DMS53 treated with DMSO at 0.1 percent for 48 hours (cell line): ENCODE results near the gene NELL1.

Source experiments
- DNase-seq: peaks from one replicate; lab custom pipeline; 2025; ENCODE audit not compliant: unreplicated experiment; lab: John Stamatoyannopoulos, UW

The NELL1 gene

DNA sequence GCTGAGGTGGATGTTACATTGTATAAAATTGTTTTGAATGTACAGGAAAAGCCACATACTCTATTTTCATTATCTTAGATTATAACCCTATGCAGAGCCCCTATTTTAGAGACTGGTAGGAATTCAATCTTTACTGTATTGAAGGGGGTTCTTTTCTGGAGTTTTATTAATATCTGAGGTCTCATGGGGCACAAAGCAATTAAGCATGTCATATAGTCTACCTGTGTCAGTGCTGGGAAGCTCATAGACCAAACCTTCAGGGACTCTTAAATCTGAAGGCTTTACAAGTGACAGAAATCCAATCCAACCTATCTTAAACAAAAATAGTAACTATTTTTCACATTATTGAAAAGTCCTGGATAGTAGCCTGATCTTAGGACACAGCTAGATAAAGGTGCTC is 733.7 kb downstream of the NELL1 start:
- DNase-seq: no peak

DNA sequence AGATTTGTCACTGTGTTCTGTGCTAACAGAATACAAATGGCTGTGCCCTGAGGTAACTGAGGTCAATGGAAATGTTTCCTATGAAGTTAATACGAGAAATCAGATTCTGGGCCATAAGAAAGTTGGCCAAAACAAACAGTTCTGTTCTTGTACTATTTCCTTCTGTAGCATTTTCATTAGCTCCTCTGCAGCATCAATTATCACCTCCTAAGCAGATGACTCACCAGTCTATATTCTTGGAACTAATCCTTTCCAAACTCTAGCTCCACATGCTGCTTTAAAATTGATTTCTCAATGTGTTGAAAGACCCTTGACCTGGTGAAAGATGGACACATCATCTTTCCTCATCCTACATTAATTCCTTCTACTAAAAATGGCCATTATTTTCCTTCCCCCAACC is 736.0 kb downstream of the NELL1 start:
- no peak for DNase-seq

DNA sequence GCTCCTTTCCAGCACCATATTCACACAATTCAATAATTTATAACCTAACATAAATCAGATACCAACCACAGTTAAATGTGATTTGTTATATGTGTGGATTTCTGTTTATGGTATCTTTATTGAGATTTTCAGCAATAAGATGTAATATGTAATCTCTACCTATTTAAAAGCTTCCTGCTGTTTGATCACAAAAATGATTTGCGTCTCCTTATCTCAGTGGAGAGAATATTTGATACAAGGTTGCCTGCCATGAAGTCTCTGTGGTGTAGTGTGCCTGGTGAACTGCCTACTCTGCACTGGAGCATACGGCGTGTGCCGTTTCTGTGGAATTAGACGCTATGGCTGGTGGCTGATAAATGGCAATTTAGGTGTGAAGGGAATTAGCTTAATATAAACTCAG is 741.1 kb downstream of the NELL1 start:
- DNase-seq: no peak

DNA sequence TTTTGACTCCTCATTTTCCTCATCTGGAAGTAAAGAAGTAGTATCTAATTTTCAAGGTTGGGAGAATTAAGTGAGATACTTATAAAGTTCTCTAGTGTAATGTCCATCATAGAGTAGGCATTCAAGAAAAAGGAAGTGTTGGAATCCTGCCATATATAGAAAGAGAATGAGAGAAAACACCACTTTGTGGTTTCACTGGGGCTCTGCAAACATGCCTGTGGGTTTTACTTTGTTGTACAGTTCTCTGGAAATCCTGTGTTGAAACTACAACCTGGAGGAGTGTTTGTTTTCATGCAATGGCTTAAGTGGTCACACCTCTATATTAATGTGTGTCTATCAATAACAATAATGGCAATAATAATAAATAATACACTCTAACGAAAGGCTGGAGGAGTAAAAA is 741.7 kb downstream of the NELL1 start:
- peak; percentile 51 for DNase-seq

DNA sequence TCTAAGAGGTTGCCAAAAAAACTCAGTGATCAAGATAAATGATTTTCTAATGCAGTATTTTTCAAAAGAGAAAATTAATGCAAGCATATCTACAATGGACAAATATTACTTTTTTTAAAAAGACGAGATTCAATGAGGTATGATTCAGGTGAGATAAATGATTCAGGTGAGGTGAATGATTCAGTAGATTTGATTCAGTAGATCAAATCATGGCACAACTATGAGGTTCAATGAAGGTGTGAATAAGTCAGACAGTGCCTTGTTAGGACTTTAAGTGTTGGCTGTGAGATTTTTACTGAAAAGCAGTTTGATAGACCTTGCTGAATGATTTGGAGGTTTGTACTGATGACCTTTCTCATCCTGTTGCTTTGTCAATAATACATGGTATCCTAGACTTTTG is 742.2 kb downstream of the NELL1 start:
- no peak for DNase-seq

DNA sequence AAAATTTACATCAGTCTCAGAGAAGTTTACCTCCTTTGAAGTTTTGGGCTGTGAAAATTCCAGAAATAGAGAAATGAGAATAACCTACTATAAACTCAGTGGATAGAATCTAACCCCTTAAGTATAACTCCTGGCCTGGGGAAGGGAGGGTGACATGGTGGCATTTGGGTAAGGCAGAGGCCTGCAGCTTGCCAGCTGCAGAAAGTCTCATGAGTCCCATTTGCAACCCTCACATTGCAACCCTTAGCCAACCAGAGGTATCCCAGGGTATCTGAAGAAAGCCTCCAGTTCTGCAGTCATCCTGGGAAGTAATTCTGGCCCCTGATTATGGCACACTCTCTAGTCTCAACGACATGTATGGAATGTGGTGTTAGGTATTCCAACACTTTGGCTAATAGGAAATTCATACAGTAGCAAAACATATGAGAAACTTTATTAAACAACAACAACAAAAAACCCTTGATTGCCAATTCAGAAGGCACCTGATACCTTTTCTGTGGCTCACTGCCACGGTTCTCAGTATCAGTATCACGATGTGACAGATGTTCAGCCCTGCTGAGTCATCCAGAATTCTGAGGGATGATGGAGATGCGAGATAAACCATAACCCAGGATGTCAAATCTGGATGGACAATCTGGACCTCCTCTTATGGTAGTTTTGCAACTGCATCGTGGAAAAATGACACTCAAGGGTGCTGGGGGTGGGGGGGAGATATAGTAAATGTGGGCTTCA is 743.4 kb downstream of the NELL1 start:
- DNase-seq: peak; percentile 23

DNA sequence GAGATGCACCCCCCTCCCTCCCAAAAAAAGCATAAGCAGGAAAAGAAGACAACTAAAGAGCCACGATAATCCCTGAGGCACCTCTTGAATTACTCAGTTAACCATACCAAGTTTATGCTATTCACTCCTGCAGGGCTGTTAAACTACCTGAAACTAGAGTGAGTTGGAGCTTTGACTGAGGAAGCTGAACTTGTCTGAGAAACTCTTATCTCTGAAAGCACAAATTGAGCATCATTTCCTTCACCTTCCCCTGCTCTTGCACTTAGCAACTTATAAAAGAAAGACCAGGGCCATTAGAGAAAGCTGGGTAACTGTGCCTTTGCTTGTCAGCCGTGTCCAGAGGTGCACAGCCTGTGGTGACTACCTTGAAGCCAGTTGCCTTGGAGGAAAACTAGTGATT is 745.6 kb downstream of the NELL1 start:
- DNase-seq: no peak

DNA sequence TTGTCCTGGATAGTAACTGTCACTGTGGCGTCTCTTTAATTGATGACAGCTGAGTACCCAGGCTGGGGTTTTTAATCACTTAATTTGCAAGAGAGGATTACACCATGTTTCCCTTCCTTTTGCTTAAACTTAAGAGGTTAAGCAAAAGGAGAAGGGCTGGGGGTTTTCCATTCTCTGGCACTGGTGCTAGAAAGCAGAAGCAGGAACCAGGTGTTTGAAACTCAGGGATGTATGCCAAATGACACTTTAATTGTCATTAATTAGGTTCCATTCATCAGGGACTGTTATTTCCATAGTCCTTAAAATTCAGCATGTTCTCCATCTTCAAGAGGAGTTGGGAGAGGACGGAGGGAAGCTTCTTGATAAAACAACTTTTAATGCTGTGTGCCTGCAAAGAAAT is 746.2 kb downstream of the NELL1 start:
- no peak for DNase-seq

DNA sequence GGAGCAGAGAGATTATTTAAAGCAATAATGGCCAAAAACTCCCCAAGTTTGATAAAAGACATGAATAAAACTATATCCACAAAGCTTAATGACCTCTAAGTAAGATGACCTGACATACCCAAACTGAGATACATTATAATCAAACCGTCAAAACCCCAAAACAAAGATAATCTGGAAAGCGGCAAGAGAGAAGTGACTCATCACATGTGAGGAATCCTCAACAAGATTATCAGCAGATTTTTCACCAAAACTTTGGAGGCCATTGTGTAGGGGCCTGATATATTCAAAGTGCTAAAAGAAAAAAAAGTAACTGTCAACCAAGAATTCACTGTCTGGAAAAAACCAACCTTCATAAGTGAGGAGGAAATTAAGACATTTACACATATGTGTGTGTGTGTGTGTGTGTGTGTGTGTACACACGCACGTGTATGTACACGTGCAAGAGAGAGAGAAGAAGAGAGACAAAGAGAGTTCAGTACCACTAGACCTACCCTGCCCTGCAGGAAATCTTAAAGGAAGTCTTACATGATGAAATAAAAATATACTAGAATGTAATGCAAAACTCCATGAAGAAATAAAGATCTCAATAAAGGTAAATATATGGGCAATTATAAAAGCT is 752.4 kb downstream of the NELL1 start:
- DNase-seq: no peak

DNA sequence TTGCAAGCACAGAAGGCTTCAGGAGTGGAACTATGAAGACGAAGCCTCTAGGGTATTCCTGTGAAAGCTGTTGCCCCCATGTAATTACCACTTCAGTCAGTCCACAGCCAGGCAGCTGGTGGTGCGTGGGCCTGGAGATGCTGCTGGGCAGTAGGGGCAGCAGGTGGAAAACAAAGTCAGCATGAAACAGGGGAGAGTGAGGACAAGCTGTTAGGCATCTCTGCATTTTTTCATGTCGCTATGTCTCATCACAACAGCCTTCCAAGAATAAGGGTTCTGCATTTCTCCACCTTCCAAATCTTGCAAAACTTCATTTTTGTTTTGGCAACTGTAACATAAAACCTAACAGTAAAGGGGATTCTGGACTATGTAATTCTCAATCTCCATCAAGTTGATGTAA is 757.5 kb downstream of the NELL1 start:
- DNase-seq: no peak

DNA sequence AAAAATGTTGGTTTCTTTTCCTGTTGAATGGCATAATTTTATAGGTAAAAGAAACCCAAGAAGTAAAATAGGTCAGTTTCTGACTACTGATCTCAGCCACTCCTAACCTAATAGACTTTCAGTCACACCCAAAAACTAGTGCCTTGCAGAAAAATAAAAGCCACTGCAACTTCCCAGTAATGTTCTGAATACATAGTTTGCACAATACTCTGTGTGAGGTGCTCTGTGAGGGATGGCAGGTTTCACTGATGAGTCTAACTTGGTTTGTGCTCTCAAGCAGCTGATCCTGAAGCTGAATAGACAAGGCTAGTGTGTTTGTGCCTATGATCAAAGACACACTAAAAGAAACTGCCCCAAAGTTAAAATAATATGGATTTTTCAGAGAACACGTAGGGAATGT is 758.3 kb downstream of the NELL1 start:
- no peak for DNase-seq

DNA sequence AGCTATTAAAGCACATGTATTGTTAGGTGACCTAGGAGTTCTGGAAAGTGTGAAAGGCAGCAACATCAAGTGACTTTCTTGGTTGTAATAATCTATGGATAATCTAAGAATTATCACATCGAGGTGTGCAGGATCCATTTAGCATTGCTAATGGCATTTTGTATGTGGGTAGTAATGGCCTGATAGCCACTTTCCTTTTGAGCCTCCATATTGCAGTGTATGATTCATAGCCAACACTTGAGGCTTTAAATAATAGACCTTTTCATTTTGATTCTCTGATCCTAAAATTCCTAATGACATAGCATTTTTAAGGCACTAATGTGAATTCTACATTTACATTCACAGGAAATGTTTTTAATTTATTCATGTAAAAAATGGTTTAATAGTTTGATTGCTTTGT is 759.4 kb downstream of the NELL1 start:
- DNase-seq: no peak

DNA sequence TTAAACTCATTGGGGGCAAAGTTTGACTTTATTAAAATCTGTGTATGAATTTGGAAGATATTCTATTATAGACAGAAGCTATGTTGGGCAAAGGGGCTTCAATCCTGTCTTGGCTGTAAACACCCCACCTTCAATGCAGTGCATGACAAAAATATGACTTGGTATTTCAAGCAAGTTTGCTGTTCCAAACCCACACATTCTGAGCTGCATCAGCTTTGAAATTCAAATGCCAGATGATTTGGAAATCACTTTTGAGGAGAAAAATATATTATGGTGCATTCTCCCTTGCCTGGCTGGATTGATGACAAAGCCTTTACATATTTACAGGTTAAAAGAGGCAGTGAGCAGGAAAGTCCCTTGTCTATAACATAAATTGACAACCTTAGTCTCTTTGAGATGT is 760.0 kb downstream of the NELL1 start:
- no peak for DNase-seq

DNA sequence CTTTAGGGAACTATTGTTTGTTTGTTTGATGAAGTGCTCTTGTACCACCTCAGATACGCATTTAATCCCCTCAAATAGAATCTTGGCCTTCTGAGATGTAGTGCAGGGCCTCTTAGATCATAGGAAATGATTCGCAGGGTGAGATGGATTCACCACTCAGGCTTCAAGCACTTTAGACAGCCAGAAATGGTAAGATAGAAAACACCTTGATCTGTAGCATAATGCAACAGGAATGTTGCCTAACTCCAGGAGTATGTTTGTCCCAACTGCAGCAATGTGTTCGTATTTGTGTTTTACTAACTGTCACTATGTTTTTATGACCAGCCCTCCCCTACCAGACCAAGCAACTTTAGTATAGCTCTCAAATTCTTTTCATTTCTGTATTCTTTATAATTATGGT is 761.2 kb downstream of the NELL1 start:
- DNase-seq: no peak

DNA sequence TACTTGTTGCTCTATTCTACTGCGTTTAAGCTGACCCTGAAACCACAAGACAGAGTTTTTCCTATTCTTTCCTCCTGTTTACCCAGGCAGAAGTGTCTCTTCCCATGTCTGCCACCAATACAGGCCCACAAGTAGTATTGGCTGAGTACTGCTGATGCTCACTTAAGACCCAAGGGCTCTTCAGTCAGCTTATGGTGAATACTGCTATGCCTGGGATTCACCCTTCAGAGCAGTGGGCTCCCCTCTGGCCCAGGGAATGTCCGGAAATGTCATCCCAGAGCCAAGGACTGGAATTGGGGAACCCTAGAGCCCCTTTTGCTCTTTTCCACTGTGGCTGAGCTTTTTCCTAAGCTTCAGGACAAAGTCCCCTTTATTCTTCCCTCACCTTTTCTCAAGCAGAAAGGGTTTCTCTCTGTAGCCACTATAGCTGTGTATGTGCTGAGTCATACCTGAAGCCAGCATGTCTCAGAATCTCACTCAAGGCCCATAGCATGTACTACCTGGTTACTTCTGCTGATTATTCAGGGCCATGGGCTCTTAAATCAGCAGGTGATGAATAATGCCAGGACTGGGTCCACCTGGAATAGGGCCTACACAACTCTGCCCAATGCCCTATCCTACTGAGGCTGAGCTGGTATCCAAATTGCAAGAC is 777.7 kb downstream of the NELL1 start:
- DNase-seq: peak; percentile 24

DNA sequence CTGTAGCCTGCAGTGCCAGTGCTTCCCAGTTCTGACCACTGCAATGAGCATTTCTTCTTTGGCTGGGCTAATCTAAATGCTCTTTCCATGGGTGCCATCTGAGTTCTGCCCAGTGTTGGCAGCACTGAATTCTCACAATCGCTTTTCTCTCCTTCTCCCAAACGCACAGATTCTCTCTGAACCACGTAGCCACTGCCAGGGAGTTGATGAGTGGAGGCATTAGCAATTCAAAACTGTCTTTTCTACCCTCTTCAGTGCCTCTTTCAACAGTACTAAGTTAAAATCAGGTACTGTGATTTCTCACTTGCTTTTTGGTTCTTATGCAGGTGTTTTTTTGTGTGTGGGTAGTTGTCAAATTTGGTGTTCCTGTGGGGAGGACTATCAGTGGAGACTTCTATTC is 778.5 kb downstream of the NELL1 start:
- DNase-seq: no peak

DNA sequence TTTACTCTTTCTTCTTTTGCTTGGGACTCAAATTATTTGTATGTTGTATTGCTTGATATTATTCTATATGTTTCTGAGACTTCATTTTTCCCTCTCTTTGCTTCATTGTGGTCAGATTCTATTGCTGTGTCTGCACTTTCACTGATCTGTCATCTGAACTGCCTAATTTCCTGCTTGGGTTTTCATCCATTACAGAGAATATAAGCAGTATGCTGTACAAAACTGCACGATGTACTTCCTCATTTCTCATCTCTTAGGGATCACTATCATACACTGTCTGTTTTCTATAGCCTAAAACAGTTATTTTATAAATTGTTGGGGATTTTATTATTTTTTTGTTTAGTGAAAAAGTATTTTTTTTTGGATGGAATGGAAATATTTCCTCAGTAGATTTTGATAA is 786.8 kb downstream of the NELL1 start:
- DNase-seq: no peak

DNA sequence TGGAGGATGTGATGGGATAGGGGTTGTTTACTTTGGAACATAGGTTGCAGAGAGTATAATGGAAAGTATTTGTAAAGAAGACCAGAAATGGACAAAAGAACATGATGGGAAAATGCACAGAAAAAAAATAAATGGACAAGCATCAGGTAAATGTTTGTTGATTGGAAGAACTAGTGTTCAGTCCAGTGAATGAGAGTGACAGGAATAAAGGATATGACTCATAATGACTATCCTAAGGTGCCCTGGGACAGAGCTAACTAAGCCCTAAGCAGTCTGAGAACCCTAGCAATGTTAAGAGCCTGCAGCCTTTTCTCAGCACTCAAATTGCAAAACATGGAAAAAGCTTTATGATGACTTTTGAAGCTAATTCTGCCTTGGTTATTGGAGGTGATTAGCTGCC is 790.7 kb downstream of the NELL1 start:
- peak; percentile 38 for DNase-seq

DNA sequence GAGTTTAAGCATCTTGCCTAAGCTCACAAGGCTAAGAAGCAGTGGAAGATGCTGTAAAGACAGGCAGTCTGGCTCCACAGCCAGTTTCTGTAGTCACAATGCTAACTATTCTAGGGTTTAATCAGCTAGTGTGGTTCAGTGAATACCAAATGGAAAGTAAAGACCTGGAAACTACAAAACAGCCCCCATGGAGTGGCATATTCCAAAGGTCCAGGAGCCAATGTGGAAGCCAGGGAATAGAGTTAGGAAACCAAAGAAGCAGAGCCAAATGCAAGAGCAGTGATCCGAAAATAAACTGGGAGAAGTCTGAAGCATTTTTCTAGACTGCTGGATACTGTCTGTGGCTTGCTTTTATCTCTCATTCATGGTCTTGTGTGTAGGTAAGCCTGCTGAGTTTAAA is 792.3 kb downstream of the NELL1 start:
- no peak for DNase-seq

DNA sequence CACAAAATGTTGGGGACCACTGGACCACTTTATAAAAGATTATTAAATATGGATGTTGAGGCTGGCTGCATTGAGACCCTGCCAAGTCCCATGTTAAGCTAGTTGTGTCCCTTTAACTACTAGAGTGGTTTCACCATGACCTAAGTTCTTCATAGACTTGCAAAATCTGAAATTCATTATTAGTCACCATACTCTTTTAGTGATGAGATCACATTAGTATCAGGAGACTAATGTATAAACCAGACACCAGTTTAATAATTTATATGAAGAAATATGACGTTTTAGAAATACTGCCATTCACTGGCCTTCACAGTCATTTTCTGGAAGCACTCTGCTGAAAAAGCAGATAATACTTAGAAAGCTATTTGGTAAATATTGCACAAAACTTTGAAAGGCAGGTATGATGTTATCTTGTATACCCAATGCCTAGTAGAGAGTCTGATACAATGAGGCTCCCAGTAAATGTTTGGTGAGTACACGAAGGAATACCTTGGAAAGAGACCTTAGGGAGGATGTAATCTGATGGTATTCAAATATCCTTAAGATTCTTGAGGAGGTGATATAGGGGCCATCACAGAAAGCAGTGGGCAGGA is 795.3 kb downstream of the NELL1 start:
- no peak for DNase-seq

DNA sequence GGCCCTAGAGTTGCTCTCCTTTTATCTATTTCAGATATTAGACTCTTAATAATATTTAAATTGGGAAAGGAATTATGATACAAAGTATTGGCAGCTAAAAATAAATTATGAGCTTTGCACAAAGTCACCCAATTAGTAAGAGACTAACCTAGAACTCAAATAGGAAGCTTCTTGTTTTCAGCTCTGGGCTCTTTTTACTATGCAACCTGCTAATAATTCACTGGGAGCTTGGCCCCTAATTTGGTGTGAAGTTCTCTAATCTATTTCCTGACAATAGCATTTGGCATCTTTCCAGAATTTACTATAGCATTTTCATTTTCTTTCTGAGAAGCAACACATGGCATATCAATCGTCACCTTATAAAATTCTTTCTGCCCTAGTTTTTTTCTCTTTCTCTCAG is 795.8 kb downstream of the NELL1 start:
- no peak for DNase-seq

DNA sequence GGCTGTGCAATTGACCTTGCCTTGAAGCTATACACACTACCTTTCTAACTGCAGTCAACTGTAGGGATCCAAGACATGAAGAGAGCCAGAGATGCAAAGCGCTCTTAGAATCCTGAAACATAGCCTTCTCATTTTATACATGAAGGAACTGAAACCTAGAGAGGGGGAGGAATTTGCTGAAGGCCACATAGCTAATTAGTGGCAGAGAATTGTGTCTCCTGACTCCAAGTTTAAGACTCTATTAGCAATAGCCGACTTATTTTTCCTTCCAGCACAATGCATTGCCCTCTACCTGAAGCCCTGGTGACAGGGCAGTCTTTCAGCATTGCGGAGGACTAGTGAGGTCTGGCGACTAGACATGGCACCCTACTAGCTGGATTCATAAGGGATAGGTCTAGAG is 796.5 kb downstream of the NELL1 start:
- DNase-seq: no peak
